Smooth muscle cell (in vitro differentiated cells): ENCODE results near the gene PPIL1. TPM values are rescaled to one million over a fixed set of nuclear protein-coding genes. Genes with fewer than 3 reads are reported as not detected.

Experiments used
- DNase-seq: peaks from one replicate; lab custom pipeline; 2025; ENCODE audit not compliant: unreplicated experiment; lab: John Stamatoyannopoulos, UW
- H2AFZ ChIP-seq: fragments of 200-600 bp; sonication (generic); 2 replicates; pipeline ENCODE4 v1.6.0; 2016; ENCODE audit warnings: antibody characterized with exemption, low read depth, mild to moderate bottlenecking
- H3F3A ChIP-seq: fragments of 200-600 bp; sonication (generic); 2 replicates; pipeline ENCODE4 v1.6.0; 2017; ENCODE audit warnings: antibody characterized with exemption, low read depth
- H3K27ac ChIP-seq: fragments of 200-600 bp; sonication (generic); 2 replicates; pipeline ENCODE4 v1.5.1; 2016; ENCODE audit warnings: low read depth, mild to moderate bottlenecking
- H3K27me3 ChIP-seq: fragments of 200-600 bp; sonication (generic); 2 replicates; pipeline ENCODE4 v1.6.1; 2016; ENCODE audit warnings: low read depth, mild to moderate bottlenecking
- H3K36me3 ChIP-seq: fragments of 200-600 bp; sonication (generic); 2 replicates; pipeline ENCODE4 v1.5.1; 2016; ENCODE audit warnings: low read depth
- H3K4me1 ChIP-seq: fragments of 200-600 bp; sonication (generic); 2 replicates; pipeline ENCODE4 v1.5.1; 2016; ENCODE audit warnings: low read depth
- H3K4me2 ChIP-seq: fragments of 200-600 bp; sonication (generic); 2 replicates; pipeline ENCODE4 v1.6.0; 2016; ENCODE audit warnings: mild to moderate bottlenecking
- H3K4me3 ChIP-seq: fragments of 200-600 bp; sonication (generic); 2 replicates; pipeline ENCODE4 v1.5.1; 2016; ENCODE audit warnings: mild to moderate bottlenecking
- H3K79me2 ChIP-seq: fragments of 200-600 bp; sonication (generic); 2 replicates; pipeline ENCODE4 v1.6.0; 2016; ENCODE audit warnings: low read depth, mild to moderate bottlenecking
- H3K9ac ChIP-seq: fragments of 200-600 bp; sonication (generic); 2 replicates; pipeline ENCODE4 v1.6.0; 2016; ENCODE audit warnings: low read depth
- H3K9me3 ChIP-seq: fragments of 200-600 bp; sonication (generic); replicated peaks from 2 replicates; pipeline ENCODE4 v1.5.1; 2016; ENCODE audit warnings: low read depth
- H4K20me1 ChIP-seq: fragments of 200-600 bp; sonication (generic); 2 replicates; pipeline ENCODE4 v1.6.0; 2016; ENCODE audit warnings: low read depth
- CTCF ChIP-seq: fragments of 200-600 bp; sonication (generic); IDR thresholded peaks from 2 replicates; pipeline ENCODE4 v1.5.1; 2017; ENCODE audit warnings: borderline replicate concordance, mild to moderate bottlenecking, antibody characterized with exemption; ENCODE audit not compliant: insufficient read depth, poor library complexity, severe bottlenecking
- WGBS: methylation state at CpG from one replicate; pipeline ENCODE4 v1.1.7; 2016; ENCODE audit warnings: low lambda C conversion rate; 5-methylcytosine and 5-hydroxymethylcytosine counted together
- polyA plus RNA-seq: library from polyadenylated mRNA; unstranded; fragments of >200 nt; fragmentation: Nextera tagmentation; extraction: Ambion mirVana; gene quantifications from 2 replicates; pipeline ENCODE4 v1.2.1, GENCODE V29; 2016
- total RNA-seq: library from RNA; depleted of rRNA; stranded (reverse); fragments of >200 nt; gene quantifications from 2 replicates; pipeline ENCODE4 v1.2.3, GENCODE V29; 2014

The PPIL1 gene
- total and polyA plus RNA-seq, 2 experiments from 2014 or later: 45.4 to 49.3 TPM

GRCh38 chr6:36884610-36885009, 10.0 kb upstream of the PPIL1 start:
- TF ChIP-seq CTCF: no peak
- H3F3A ChIP-seq: no peaks in the 10 kb centered on the region
- no peak for DNase-seq
- no peaks in the 10 kb centered on the region for H3K27me3 ChIP-seq
- peak overlapping the region; percentile 74 for H3K27ac ChIP-seq
- no peaks in the 10 kb centered on the region for H3K36me3 ChIP-seq
- WGBS: 97% methylated on average over 3 of the region's 3 CpGs
- no peak overlapping the region for H3K4me3 ChIP-seq
- no peak overlapping the region for H2AFZ ChIP-seq
- H3K9ac ChIP-seq: no peak overlapping the region
- H3K79me2 ChIP-seq: peaks cover 27% of the 10 kb centered on the region
- peaks cover 8% of the 10 kb centered on the region for H3K4me1 ChIP-seq
- no peak overlapping the region for H3K4me2 ChIP-seq
- no peaks in the 10 kb centered on the region for H3K9me3 ChIP-seq
- no peaks in the 10 kb centered on the region for H4K20me1 ChIP-seq

GRCh38 chr6:36875250-36875633, 639 bp upstream of the PPIL1 start:
- H3K9ac ChIP-seq: peak overlapping the region; percentile 83
- 44% methylated on average over 6 of the region's 6 CpGs for WGBS
- no peaks in the 10 kb centered on the region for H3K27me3 ChIP-seq
- peak overlapping the region; percentile 82 for H3K27ac ChIP-seq
- H3K79me2 ChIP-seq: peaks cover 24% of the 10 kb centered on the region
- no peaks in the 10 kb centered on the region for H3F3A ChIP-seq
- no peaks in the 10 kb centered on the region for H4K20me1 ChIP-seq
- TF ChIP-seq CTCF: no peak
- H3K36me3 ChIP-seq: no peaks in the 10 kb centered on the region
- H3K4me2 ChIP-seq: peak overlapping the region; percentile 95
- no peak for DNase-seq
- peak overlapping the region; percentile 75 for H3K4me3 ChIP-seq
- no peaks in the 10 kb centered on the region for H3K9me3 ChIP-seq
- peaks cover 15% of the 10 kb centered on the region for H3K4me1 ChIP-seq
- H2AFZ ChIP-seq: peak overlapping the region; percentile 99

GRCh38 chr6:36873612-36874442, 776 bp downstream of the PPIL1 start:
- 15% methylated on average over 11 of the region's 11 CpGs for WGBS
- no peak for DNase-seq
- H3K4me3 ChIP-seq: peak overlapping the region; percentile 75
- no peaks in the 10 kb centered on the region for H3K36me3 ChIP-seq
- H3F3A ChIP-seq: no peaks in the 10 kb centered on the region
- H2AFZ ChIP-seq: peak overlapping the region; percentile 99
- H3K27ac ChIP-seq: peak overlapping the region; percentile 82
- no peaks in the 10 kb centered on the region for H4K20me1 ChIP-seq
- H3K79me2 ChIP-seq: peaks cover 24% of the 10 kb centered on the region
- H3K9me3 ChIP-seq: no peaks in the 10 kb centered on the region
- H3K27me3 ChIP-seq: no peaks in the 10 kb centered on the region
- TF ChIP-seq CTCF: peak; percentile 12
- H3K4me1 ChIP-seq: peaks cover 15% of the 10 kb centered on the region
- peak overlapping the region; percentile 95 for H3K4me2 ChIP-seq
- H3K9ac ChIP-seq: peak overlapping the region; percentile 83
